GM21423 (cell line): ENCODE data around the gene MPDZ.

Source experiments
- ATAC-seq: cut with Tn5 transposase; IDR thresholded peaks from one replicate; pipeline ENCODE4 v1.9.1; 2021; ENCODE audit warnings: mild to moderate bottlenecking, moderate library complexity; ENCODE audit not compliant: unreplicated experiment

MPDZ gene

GRCh38 chr9:13142776-13143175 lies 136.7 kb downstream of the MPDZ start:
- no peak for ATAC-seq

GRCh38 chr9:13141629-13142028 lies 137.9 kb downstream of the MPDZ start:
- no peak for ATAC-seq

GRCh38 chr9:13140843-13141592 lies 138.5 kb downstream of the MPDZ start:
- ATAC-seq = no peak

- ATAC-seq = no peak
Observed at GRCh38 chr9:13139641-13140171, 139.8 kb downstream of the MPDZ start.

- no peak for ATAC-seq
Observed at GRCh38 chr9:13137426-13137825, 142.1 kb downstream of the MPDZ start.

GRCh38 chr9:13131991-13132390 lies 147.5 kb downstream of the MPDZ start:
- ATAC-seq = no peak

GRCh38 chr9:13131416-13131815 lies 148.1 kb downstream of the MPDZ start:
- ATAC-seq = no peak

GRCh38 chr9:13128266-13128860 lies 151.1 kb downstream of the MPDZ start:
- no peak for ATAC-seq

- ATAC-seq = no peak
Observed at GRCh38 chr9:13127131-13127530, 152.4 kb downstream of the MPDZ start.

- no peak for ATAC-seq
Observed at GRCh38 chr9:13125261-13125660, 154.2 kb downstream of the MPDZ start.

- no peak for ATAC-seq
Observed at GRCh38 chr9:13122756-13123369, 156.6 kb downstream of the MPDZ start.

GRCh38 chr9:13118313-13118712 lies 161.2 kb downstream of the MPDZ start:
- ATAC-seq = no peak

- no peak for ATAC-seq
Observed at GRCh38 chr9:13116292-13116691, 163.2 kb downstream of the MPDZ start.

GRCh38 chr9:13113751-13114150 lies 165.7 kb downstream of the MPDZ start:
- ATAC-seq = no peak

GRCh38 chr9:13113216-13113615 lies 166.3 kb downstream of the MPDZ start:
- ATAC-seq = no peak

- ATAC-seq = no peak
Observed at GRCh38 chr9:13111778-13112177, 167.7 kb downstream of the MPDZ start.

GRCh38 chr9:13110766-13111417 lies 168.6 kb downstream of the MPDZ start:
- ATAC-seq = no peak

- ATAC-seq = no peak
Observed at GRCh38 chr9:13109781-13110180, 169.7 kb downstream of the MPDZ start.

- ATAC-seq = no peak
Observed at GRCh38 chr9:13107008-13107407, 172.5 kb downstream of the MPDZ start.

- ATAC-seq = no peak
Observed at GRCh38 chr9:13100914-13101572, 178.4 kb downstream of the MPDZ start.

- no peak for ATAC-seq
Observed at GRCh38 chr9:13095056-13095455, 184.4 kb downstream of the MPDZ start.
